HCT116 (cell line): Measurements from ENCODE around the gene RCOR2. TPM values are rescaled to one million over a fixed set of nuclear protein-coding genes. Genes with fewer than 3 reads are reported as not detected.

Experiments
- ATAC-seq: fragments of 200-7000 bp; cut with Tn5 transposase; 2 replicates; pipeline ENCODE4 v1.9.1; 2020; ENCODE audit warnings: mild to moderate bottlenecking, moderate library complexity
- BruUV-seq: library from RNA; stranded (reverse); fragments of 400-500 nt; replicated peaks from 2 replicates; lab custom pipeline; 2021; lab: Mats Ljungman, UMichigan
- CTCF ChIA-PET: fragments of 300-600 bp; sonication (Branson Sonifier 250); formaldehyde crosslinking; loops from one replicate; lab custom pipeline; 2021; ENCODE audit warnings: antibody characterized with exemption; lab: Charles Lee
- POLR2A ChIA-PET: fragments of 300-600, 350-600 bp; sonication (Branson Sonifier 250); formaldehyde crosslinking; loops from one replicate; lab custom pipeline; 2021; ENCODE audit warnings: antibody characterized with exemption; lab: Charles Lee
- RAD21 ChIA-PET, 2 experiments: fragments of 300-600 bp; sonication (Branson Sonifier 250); formaldehyde crosslinking; loops; one replicate each; lab custom pipeline; 2023; ENCODE audit warnings: low total read pairs in 2 of 2; ENCODE audit not compliant: uncharacterized antibody in 2 of 2, unreplicated experiment in 2 of 2, low non-redundant PET in 1 of 2; lab: Charles Lee
- DNase-seq: peaks from one replicate; pipeline ENCODE4 v3.0.0-alpha.2; 2010; ENCODE audit warnings: low read depth, low spot score
- H2AFZ ChIP-seq: fragments of 200-600 bp; shearing (Covaris generic), sonication (generic); 2 replicates; pipeline ENCODE4 v1.6.1; 2017; ENCODE audit warnings: low read depth, mixed run types, mixed read lengths, antibody characterized with exemption, low read length; ENCODE audit not compliant: poor library complexity, severe bottlenecking
- H3K27ac ChIP-seq: 2 replicates; pipeline ENCODE4 v1.5.1; 2012; ENCODE audit warnings: low read depth, low read length
- H3K27me3 ChIP-seq: fragments of 200-600 bp; sonication (generic); 2 replicates; pipeline ENCODE4 v1.6.1; 2016; ENCODE audit warnings: mixed run types, low read length, mixed read lengths; ENCODE audit not compliant: insufficient read depth
- H3K36me3 ChIP-seq, 2 experiments: fragments of 200-500 bp in 1 of 2; fragments of 200-600 bp in 1 of 2; sonication (Bioruptor generic) in 1 of 2; sonication (generic) in 1 of 2; 2 replicates each; pipeline versions ENCODE4 v1.5.1 to v1.6.1; 2014 to 2016; ENCODE audit warnings: low read length in 2 of 2, inconsistent platforms in 1 of 2, mixed read lengths in 1 of 2, mixed run types in 1 of 2; ENCODE audit not compliant: insufficient read depth in 2 of 2, control insufficient read depth in 1 of 2
- H3K4me1 ChIP-seq, 2 experiments: fragments of 200-600 bp in 1 of 2; sonication (generic) in 1 of 2; 2 replicates each; pipeline versions ENCODE4 v1.5.1 to v1.6.1; 2012 to 2017; ENCODE audit warnings: low read length in 2 of 2, inconsistent platforms in 1 of 2, mild to moderate bottlenecking in 1 of 2, mixed read lengths in 1 of 2, mixed run types in 1 of 2, moderate library complexity in 1 of 2; ENCODE audit not compliant: insufficient read depth in 2 of 2, control insufficient read depth in 1 of 2
- H3K4me2 ChIP-seq: fragments of 200-600 bp; sonication (generic); 2 replicates; pipeline ENCODE4 v1.6.1; 2017; ENCODE audit warnings: mixed run types, low read length, mixed read lengths
- H3K4me3 ChIP-seq, 2 experiments: fragments of 200-600 bp in 1 of 2; sonication (generic) in 1 of 2; replicated peaks in 1 of 2; 2 replicates each; pipeline ENCODE4 v1.5.1; 2011 to 2016; ENCODE audit warnings: low read length in 2 of 2, control low read depth in 1 of 2, low read depth in 1 of 2, mild to moderate bottlenecking in 1 of 2, mixed read lengths in 1 of 2, mixed run types in 1 of 2
- H3K79me2 ChIP-seq: fragments of 200-600 bp; sonication (generic); 2 replicates; pipeline ENCODE4 v1.6.1; 2017; ENCODE audit warnings: mild to moderate bottlenecking, mixed run types, low read length, moderate library complexity, mixed read lengths; ENCODE audit not compliant: insufficient read depth
- H3K9ac ChIP-seq: fragments of 200-600 bp; sonication (generic); 2 replicates; pipeline ENCODE4 v1.6.1; 2016; ENCODE audit warnings: low read length, mixed read lengths
- H3K9me2 ChIP-seq: fragments of 200-600 bp; sonication (generic), shearing (Covaris generic); 2 replicates; pipeline ENCODE4 v1.6.1; 2017; ENCODE audit warnings: mixed run types, mild to moderate bottlenecking, moderate library complexity; ENCODE audit not compliant: insufficient read depth
- H3K9me3 ChIP-seq, 2 experiments: fragments of 200-500 bp in 1 of 2; fragments of 200-600 bp in 1 of 2; sonication (Bioruptor generic) in 1 of 2; sonication (generic) in 1 of 2; 2 replicates each; pipeline ENCODE4 v1.6.1; 2014 to 2017; ENCODE audit warnings: low read length in 2 of 2, mixed read lengths in 2 of 2, inconsistent platforms in 1 of 2, low read depth in 1 of 2, mild to moderate bottlenecking in 1 of 2, mixed run types in 1 of 2, moderate library complexity in 1 of 2; ENCODE audit not compliant: control insufficient read depth in 1 of 2, insufficient read depth in 1 of 2
- H4K20me1 ChIP-seq: fragments of 200-600 bp; sonication (generic), shearing (Covaris generic); 2 replicates; pipeline ENCODE4 v1.6.1; 2017; ENCODE audit warnings: mixed run types, mild to moderate bottlenecking, moderate library complexity; ENCODE audit not compliant: insufficient read depth
- CEBPB ChIP-seq: IDR thresholded peaks from 2 replicates; pipeline ENCODE4 v1.6.1; 2012; ENCODE audit warnings: low read depth
- CTCF ChIP-seq, 3 experiments: fragments of 200-600 bp in 1 of 3; sonication (generic) in 1 of 3; IDR thresholded peaks in 2 of 3; conservative IDR thresholded peaks in 1 of 3; 2 replicates each; pipeline ENCODE4 v1.5.1; 2012 to 2017; ENCODE audit warnings: low read depth in 2 of 3, low read length in 2 of 3, antibody characterized with exemption in 1 of 3, borderline replicate concordance in 1 of 3, control low read depth in 1 of 3, mild to moderate bottlenecking in 1 of 3, mixed read lengths in 1 of 3, mixed run types in 1 of 3, moderate library complexity in 1 of 3; ENCODE audit not compliant: insufficient read depth in 1 of 3
- EGR1 ChIP-seq: IDR thresholded peaks from 2 replicates; pipeline ENCODE4 v1.6.1; 2012; ENCODE audit warnings: low read depth
- EZH2phosphoT487 ChIP-seq: fragments of 200-600 bp; IDR thresholded peaks from 2 replicates; pipeline ENCODE4 v1.6.1; 2018; ENCODE audit warnings: antibody characterized with exemption, borderline replicate concordance
- FOSL1 ChIP-seq: IDR thresholded peaks from 2 replicates; pipeline ENCODE4 v1.6.1; 2012; ENCODE audit warnings: low read depth
- JUND ChIP-seq: IDR thresholded peaks from 2 replicates; pipeline ENCODE4 v1.6.1; 2012
- MAX ChIP-seq: IDR thresholded peaks from 2 replicates; pipeline ENCODE4 v1.6.1; 2012
- POLR2A ChIP-seq: IDR thresholded peaks from 2 replicates; pipeline ENCODE4 v1.7.0; 2011; ENCODE audit warnings: borderline replicate concordance; ENCODE audit not compliant: insufficient read depth, insufficient read length; ENCODE audit errors: extremely low read depth
- POLR2AphosphoS5 ChIP-seq: IDR thresholded peaks from 2 replicates; pipeline ENCODE4 v1.6.1; 2011; ENCODE audit warnings: mild to moderate bottlenecking, low read depth, low read length, moderate library complexity
- SIN3A ChIP-seq: IDR thresholded peaks from 2 replicates; pipeline ENCODE4 v1.6.1; 2012; ENCODE audit warnings: low read depth
- SP1 ChIP-seq: IDR thresholded peaks from 2 replicates; pipeline ENCODE4 v1.6.1; 2012; ENCODE audit warnings: low read depth
- TCF7L2 ChIP-seq: IDR thresholded peaks from 2 replicates; pipeline ENCODE4 v1.7.0; 2011; ENCODE audit warnings: borderline replicate concordance, inconsistent platforms; ENCODE audit not compliant: insufficient read depth, insufficient read length; ENCODE audit errors: extremely low read depth
- YY1 ChIP-seq: IDR thresholded peaks from 2 replicates; pipeline ENCODE4 v1.6.1; 2011; ENCODE audit warnings: low read length, low read depth, moderate library complexity, mild to moderate bottlenecking; ENCODE audit not compliant: insufficient replicate concordance; ENCODE audit errors: extremely low read depth
- ZFX ChIP-seq: fragments of 450-650 bp; IDR thresholded peaks from 2 replicates; pipeline ENCODE4 v1.6.1; 2017
- ZNF274 ChIP-seq: fragments of 200-500 bp; sonication (Bioruptor generic); IDR thresholded peaks from 2 replicates; pipeline ENCODE4 v1.6.1; 2014; ENCODE audit warnings: mild to moderate bottlenecking, low read depth, low read length, inconsistent platforms
- intact Hi-C: fragments of 100-400 bp; cut with micrococcal nuclease; formaldehyde crosslinking; loops from 2 replicates; pipeline ENCODE4 v1.10.0; 2022
- total RNA-seq: library from RNA; stranded (reverse); gene quantifications from one replicate; pipeline ENCODE4 v1.2.1, GENCODE V29; 2021; ENCODE audit not compliant: unreplicated experiment
- TF ChIP-seq, protein P1 (sequence below): IDR thresholded peaks from 2 replicates; pipeline ENCODE4 v1.6.1; 2012; ENCODE audit warnings: low read depth
- TF ChIP-seq, protein P2 (sequence below): IDR thresholded peaks from 2 replicates; pipeline ENCODE4 v1.6.1; 2012

RCOR2 gene
- total RNA-seq, 1 experiment from 2014 or later, result 10.8 TPM

DNA sequence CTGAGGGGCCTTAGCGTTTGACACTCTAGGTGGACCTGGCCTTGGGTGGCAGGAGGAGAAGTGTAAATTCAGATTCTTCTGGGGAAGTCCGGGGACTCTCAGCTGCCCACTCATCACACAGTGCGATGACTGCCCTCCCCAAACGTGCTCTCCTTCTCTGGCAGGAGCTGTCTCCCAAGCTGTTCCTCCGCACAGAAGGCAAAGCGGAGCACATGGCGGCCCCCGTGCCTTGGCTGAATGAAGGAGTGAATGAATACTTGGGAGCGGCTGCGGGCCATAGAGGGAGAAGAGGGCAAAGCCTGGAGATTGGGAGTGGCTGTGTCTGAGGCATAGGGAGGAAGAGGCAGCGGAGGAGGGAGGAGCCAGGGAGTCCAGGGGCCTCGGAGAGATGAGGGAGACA lies 14.9 kb upstream of the RCOR2 start:
- Histone ChIP-seq H3K4me1 (peaks cover under 1 to 8% of the 10 kb centered on the region in 2 experiments; a peak in 3 of 4 replicates), H3K9me3 (no peaks in the 10 kb centered on the region)
- no peak for TF ChIP-seq POLR2AphosphoS5
- TF ChIP-seq MAX, result no peak
- TF ChIP-seq JUND, result no peak
- TF ChIP-seq CTCF (IDR thresholded peaks at IDR 0.05 in 2 of 3, conservative IDR thresholded peaks at IDR 0.05 in 1 of 3; ENCODE audit: borderline replicate concordance in 1 of 3, insufficient read depth in 1 of 3, low read depth in 2 of 3, low read length in 2 of 3), result no peak
- TF ChIP-seq SIN3A, result no peak
- no peak for TF ChIP-seq ZNF274
- TF ChIP-seq YY1, result no peak
- TF ChIP-seq EZH2phosphoT487, result no peak
- TF ChIP-seq EGR1, result no peak
- no peak for TF ChIP-seq POLR2A
- TF ChIP-seq FOSL1, result no peak
- TF ChIP-seq, protein P1, sequence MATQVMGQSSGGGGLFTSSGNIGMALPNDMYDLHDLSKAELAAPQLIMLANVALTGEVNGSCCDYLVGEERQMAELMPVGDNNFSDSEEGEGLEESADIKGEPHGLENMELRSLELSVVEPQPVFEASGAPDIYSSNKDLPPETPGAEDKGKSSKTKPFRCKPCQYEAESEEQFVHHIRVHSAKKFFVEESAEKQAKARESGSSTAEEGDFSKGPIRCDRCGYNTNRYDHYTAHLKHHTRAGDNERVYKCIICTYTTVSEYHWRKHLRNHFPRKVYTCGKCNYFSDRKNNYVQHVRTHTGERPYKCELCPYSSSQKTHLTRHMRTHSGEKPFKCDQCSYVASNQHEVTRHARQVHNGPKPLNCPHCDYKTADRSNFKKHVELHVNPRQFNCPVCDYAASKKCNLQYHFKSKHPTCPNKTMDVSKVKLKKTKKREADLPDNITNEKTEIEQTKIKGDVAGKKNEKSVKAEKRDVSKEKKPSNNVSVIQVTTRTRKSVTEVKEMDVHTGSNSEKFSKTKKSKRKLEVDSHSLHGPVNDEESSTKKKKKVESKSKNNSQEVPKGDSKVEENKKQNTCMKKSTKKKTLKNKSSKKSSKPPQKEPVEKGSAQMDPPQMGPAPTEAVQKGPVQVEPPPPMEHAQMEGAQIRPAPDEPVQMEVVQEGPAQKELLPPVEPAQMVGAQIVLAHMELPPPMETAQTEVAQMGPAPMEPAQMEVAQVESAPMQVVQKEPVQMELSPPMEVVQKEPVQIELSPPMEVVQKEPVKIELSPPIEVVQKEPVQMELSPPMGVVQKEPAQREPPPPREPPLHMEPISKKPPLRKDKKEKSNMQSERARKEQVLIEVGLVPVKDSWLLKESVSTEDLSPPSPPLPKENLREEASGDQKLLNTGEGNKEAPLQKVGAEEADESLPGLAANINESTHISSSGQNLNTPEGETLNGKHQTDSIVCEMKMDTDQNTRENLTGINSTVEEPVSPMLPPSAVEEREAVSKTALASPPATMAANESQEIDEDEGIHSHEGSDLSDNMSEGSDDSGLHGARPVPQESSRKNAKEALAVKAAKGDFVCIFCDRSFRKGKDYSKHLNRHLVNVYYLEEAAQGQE, result no peak
- TF ChIP-seq SP1, result no peak
- TF ChIP-seq, protein P2, sequence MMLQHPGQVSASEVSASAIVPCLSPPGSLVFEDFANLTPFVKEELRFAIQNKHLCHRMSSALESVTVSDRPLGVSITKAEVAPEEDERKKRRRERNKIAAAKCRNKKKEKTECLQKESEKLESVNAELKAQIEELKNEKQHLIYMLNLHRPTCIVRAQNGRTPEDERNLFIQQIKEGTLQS, result no peak
- TF ChIP-seq ZFX, result no peak
- TF ChIP-seq TCF7L2, result no peak
- TF ChIP-seq CEBPB, result no peak
- TF ChIP-seq, all 23 proteins: peak for 0
- no peak overlapping the region for H3K27ac ChIP-seq
- ChIA-PET CTCF (no interaction called here), RAD21 (no interaction called here), POLR2A (no interaction called here)
- no peak for DNase-seq
- H3K9ac ChIP-seq, result no peak overlapping the region
- H3K9me2 ChIP-seq, result no peaks in the 10 kb centered on the region
- ATAC-seq, result no peak
- H3K36me3 ChIP-seq, result no peaks in the 10 kb centered on the region
- H4K20me1 ChIP-seq, result no peaks in the 10 kb centered on the region
- H3K27me3 ChIP-seq, result no peaks in the 10 kb centered on the region
- intact Hi-C loops, result no loop called here
- H2AFZ ChIP-seq, result no peak overlapping the region
- H3K4me3 ChIP-seq, result no peak overlapping the region
- no peak overlapping the region for H3K4me2 ChIP-seq
- no TSS peak for BruUV-seq
- H3K79me2 ChIP-seq, result no peaks in the 10 kb centered on the region
